GM21367 (cell line): Measurements from ENCODE around the gene GCGR.

ENCODE experiments used
- ATAC-seq: cut with Tn5 transposase; IDR thresholded peaks from one replicate; pipeline ENCODE4 v1.9.1; 2021; ENCODE audit not compliant: unreplicated experiment

The GCGR gene

GRCh38 chr17:81803728-81804558, at the start of gene GCGR:
Gene GCGR, plus strand, starts transcription at chr17:81804150. Its CDS starts 4,869 bp downstream, at chr17:81809019.
- no peak for ATAC-seq

- ATAC-seq: no peak
These were observed 11.0 kb upstream of the GCGR start for GRCh38 chr17:81792675-81793615.

GRCh38 chr17:81794074-81794476, 9.9 kb upstream of the GCGR start:
- no peak for ATAC-seq

GRCh38 chr17:81794509-81794908, 9.4 kb upstream of the GCGR start:
- ATAC-seq: no peak

DNA sequence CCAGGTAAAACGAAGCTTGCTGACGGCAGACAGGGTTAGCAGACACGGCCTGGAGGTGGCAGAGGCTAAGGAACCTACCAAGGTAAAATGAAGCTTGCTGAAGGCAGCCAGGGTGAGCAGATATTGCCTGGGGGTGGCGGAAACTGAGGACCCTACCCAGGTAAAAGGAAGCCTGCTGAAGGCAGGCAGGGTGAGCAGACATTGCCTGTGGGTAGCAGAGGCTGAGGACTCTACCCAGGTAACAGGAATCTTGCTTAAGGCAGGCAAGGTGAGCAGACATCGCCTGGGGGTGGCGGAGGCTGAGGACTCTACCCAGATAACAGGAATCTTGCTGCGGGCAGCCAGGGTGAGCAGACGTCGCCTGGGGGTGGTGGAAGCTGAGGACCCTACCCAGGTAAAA, 2.6 kb upstream of the GCGR start:
- no peak for ATAC-seq

DNA sequence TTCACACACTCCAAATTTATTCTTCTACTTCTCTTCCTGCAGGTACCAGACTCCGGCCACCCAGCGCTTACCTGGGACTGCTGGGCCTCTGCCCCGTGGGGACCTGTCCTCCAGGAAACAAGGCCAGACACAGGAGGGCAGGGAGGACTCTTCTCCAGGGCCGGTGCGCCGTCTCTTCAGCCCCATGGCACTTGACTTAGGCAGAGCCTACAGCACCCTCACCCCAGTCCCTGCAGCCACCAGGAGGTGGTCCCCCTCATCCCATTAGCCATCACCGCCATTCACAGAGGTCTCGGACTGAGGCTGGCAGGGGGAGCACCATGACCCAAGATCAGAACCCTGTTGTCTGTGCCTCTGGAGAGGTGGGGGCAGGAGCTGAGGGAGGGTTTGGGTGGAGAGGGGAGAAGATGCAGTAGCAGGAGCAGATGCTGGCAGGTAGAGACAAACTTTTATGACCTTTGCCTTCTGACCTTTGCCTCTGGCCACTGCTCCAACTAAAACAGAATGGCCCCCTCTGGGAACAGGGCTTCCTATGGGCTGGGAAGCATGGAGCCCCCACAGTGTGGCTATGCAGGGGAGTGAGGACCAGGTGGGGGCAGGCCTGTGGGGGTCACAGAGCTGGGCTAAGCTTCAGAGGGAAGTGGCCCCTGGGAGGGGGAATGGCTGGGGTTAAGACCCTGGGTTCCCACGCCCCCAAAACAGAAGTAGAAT, 1.7 kb upstream of the GCGR start:
- ATAC-seq: no peak

- no peak for ATAC-seq
These were observed 900 bp upstream of the GCGR start for GRCh38 chr17:81802856-81803643.

GRCh38 chr17:81804559-81805399, 829 bp downstream of the GCGR start:
- ATAC-seq: no peak

DNA sequence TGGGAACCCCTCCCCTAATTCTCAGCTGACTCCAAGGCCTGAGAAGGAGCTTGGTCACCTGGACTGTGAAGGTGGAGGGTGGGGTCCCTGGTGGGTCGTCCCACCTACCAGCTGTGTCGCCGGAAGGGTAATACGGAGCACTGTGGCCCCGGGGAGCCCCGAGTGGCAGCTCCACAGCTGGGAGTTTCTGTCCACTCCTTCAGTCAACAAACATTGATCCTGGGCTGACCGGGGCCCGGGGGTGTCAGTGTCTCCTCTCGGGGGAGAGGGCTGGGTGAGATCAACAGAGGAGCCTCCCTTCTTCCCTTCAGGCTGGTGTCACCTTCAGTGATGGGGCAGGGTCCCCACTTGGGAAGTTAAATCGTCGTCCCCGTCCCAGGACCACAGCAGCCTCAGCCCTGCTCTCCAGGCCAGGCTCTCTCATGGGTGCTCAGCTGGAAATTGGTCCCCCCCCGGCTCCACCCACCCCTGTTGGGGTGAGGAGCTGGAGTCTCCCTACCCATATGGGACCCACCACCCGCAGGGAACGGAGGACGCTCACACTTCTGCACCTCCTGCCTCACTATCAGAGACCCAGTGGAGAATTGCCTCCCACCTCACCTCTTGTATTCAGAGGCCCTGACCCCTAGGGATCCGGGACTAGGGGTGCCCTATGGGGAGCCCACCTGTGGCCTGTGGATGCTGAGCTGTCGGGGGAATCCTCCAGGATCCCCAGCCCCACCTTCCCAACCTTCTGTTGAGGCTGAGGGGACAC, 1.9 kb downstream of the GCGR start:
- ATAC-seq: no peak

GRCh38 chr17:81806461-81807209, 2.7 kb downstream of the GCGR start:
- no peak for ATAC-seq

GRCh38 chr17:81807210-81807719, 3.3 kb downstream of the GCGR start:
- ATAC-seq: no peak

GRCh38 chr17:81807839-81808238, 3.9 kb downstream of the GCGR start:
- no peak for ATAC-seq

GRCh38 chr17:81808778-81809555, 5.0 kb downstream of the GCGR start:
- ATAC-seq: no peak

GRCh38 chr17:81809556-81809998, 5.6 kb downstream of the GCGR start:
- ATAC-seq: no peak

- ATAC-seq: no peak
These were observed 6.5 kb downstream of the GCGR start for GRCh38 chr17:81810476-81810875.

GRCh38 chr17:81810892-81811704, 7.1 kb downstream of the GCGR start:
- ATAC-seq: no peak
